Stomach smooth muscle (tissue), 2 donors: Measurements from ENCODE around the gene FANCI.
"Not testable (repeated sequence)": the region's sequence is repeated elsewhere in the genome, so short reads cannot be mapped to it uniquely, and the experiment has no call there.

Experiments
- H3K27ac ChIP-seq: one replicate; pipeline ENCODE4 v1.7.0; 2013; ENCODE audit warnings: mild to moderate bottlenecking, low read length, inconsistent platforms
- H3K27me3 ChIP-seq, 2 donors: one replicate each; pipeline ENCODE4 v1.7.0; 2013; ENCODE audit warnings: low read length in 2 of 2; ENCODE audit not compliant: insufficient read depth in 2 of 2, control insufficient read depth in 1 of 2
- H3K36me3 ChIP-seq, 2 donors: one replicate each; pipeline ENCODE4 v1.7.0; 2013; ENCODE audit warnings: low read length in 2 of 2; ENCODE audit not compliant: control insufficient read depth in 2 of 2, insufficient read depth in 2 of 2
- H3K4me1 ChIP-seq: one replicate; pipeline ENCODE4 v1.7.0; 2013; ENCODE audit warnings: low read length; ENCODE audit not compliant: control insufficient read depth, insufficient read depth
- H3K4me3 ChIP-seq, 2 donors: one replicate each; pipeline ENCODE4 v1.7.0; 2013; ENCODE audit warnings: low read length in 2 of 2
- H3K9ac ChIP-seq, 2 donors: one replicate each; pipeline ENCODE4 v1.7.0; 2013; ENCODE audit warnings: low read length in 2 of 2, mild to moderate bottlenecking in 1 of 2
- H3K9me3 ChIP-seq, 2 donors: one replicate each; pipeline ENCODE4 v1.7.0; 2013; ENCODE audit warnings: low read length in 2 of 2; ENCODE audit not compliant: control insufficient read depth in 2 of 2
- donor health status: healthy.
- donor health status: Pancreatic carcinoma.

Gene FANCI

GRCh38 chr15:89250142-89250541 lies 6.4 kb downstream of the FANCI start:
- H3K27ac ChIP-seq, H3K27me3 ChIP-seq, H3K9ac ChIP-seq, H3K36me3 ChIP-seq, H3K4me1 ChIP-seq, H3K4me3 ChIP-seq, H3K9me3 ChIP-seq: not testable (repeated sequence)

GRCh38 chr15:89277281-89277680 lies 33.5 kb downstream of the FANCI start:
- not testable (repeated sequence) for H3K27ac ChIP-seq, H3K9ac ChIP-seq, H3K9me3 ChIP-seq, H3K4me3 ChIP-seq, H3K27me3 ChIP-seq, H3K36me3 ChIP-seq, H3K4me1 ChIP-seq

GRCh38 chr15:89278307-89278706 lies 34.5 kb downstream of the FANCI start:
- Histone ChIP-seq H3K4me1 (no peaks in the 10 kb centered on the region), H3K9me3 (no peaks in the 10 kb centered on the region), H3K36me3 (no peaks in the 10 kb centered on the region), H3K27me3 (no peaks in the 10 kb centered on the region), H3K4me3 (no peak overlapping the region), H3K27ac (no peak overlapping the region), H3K9ac (no peak overlapping the region)

- Histone ChIP-seq H3K4me3 (no peak overlapping the region), H3K9me3 (no peaks in the 10 kb centered on the region), H3K9ac (no peak overlapping the region), H3K4me1 (no peaks in the 10 kb centered on the region), H3K36me3 (no peaks in the 10 kb centered on the region), H3K27ac (no peak overlapping the region), H3K27me3 (no peaks in the 10 kb centered on the region)
Observed at GRCh38 chr15:89282631-89283030, 38.9 kb downstream of the FANCI start.

GRCh38 chr15:89283201-89283600 lies 39.4 kb downstream of the FANCI start:
- Histone ChIP-seq H3K27me3 (no peaks in the 10 kb centered on the region), H3K4me3 (no peak overlapping the region), H3K9ac (no peak overlapping the region), H3K36me3 (no peaks in the 10 kb centered on the region), H3K27ac (no peak overlapping the region), H3K9me3 (no peaks in the 10 kb centered on the region), H3K4me1 (no peaks in the 10 kb centered on the region)

- Histone ChIP-seq H3K9me3 (no peaks in the 10 kb centered on the region), H3K4me3 (no peak overlapping the region), H3K36me3 (no peaks in the 10 kb centered on the region), H3K27me3 (no peaks in the 10 kb centered on the region), H3K27ac (no peak overlapping the region), H3K4me1 (no peaks in the 10 kb centered on the region), H3K9ac (no peak overlapping the region)
Observed at GRCh38 chr15:89291934-89292438, 48.2 kb downstream of the FANCI start.

- Histone ChIP-seq H3K27me3 (no peaks in the 10 kb centered on the region), H3K4me1 (no peaks in the 10 kb centered on the region), H3K4me3 (no peak overlapping the region), H3K9me3 (no peaks in the 10 kb centered on the region), H3K9ac (no peak overlapping the region), H3K27ac (no peak overlapping the region), H3K36me3 (no peaks in the 10 kb centered on the region)
Observed at GRCh38 chr15:89293012-89293411, 49.2 kb downstream of the FANCI start.

GRCh38 chr15:89299896-89300295 lies 56.1 kb downstream of the FANCI start:
- Histone ChIP-seq H3K36me3 (no peaks in the 10 kb centered on the region), H3K27me3 (no peaks in the 10 kb centered on the region), H3K9me3 (no peaks in the 10 kb centered on the region)

GRCh38 chr15:89301304-89302089 lies 57.7 kb downstream of the FANCI start:
- Histone ChIP-seq H3K9me3 (no peaks in the 10 kb centered on the region), H3K9ac (no peak overlapping the region), H3K27me3 (no peaks in the 10 kb centered on the region), H3K36me3 (no peaks in the 10 kb centered on the region), H3K4me1 (no peaks in the 10 kb centered on the region), H3K27ac (no peak overlapping the region), H3K4me3 (no peak overlapping the region)

More at GRCh38 chr15:89299896-89300295, 56.1 kb downstream of the FANCI start:
- no peak overlapping the region for H3K9ac ChIP-seq
- H3K27ac ChIP-seq: no peak overlapping the region
- H3K4me3 ChIP-seq: no peak overlapping the region
- no peaks in the 10 kb centered on the region for H3K4me1 ChIP-seq

GRCh38 chr15:89303986-89304385 lies 60.2 kb downstream of the FANCI start:
- H3K27me3 ChIP-seq: no peaks in the 10 kb centered on the region
- no peak overlapping the region for H3K9ac ChIP-seq
- no peak overlapping the region for H3K27ac ChIP-seq
- no peaks in the 10 kb centered on the region for H3K9me3 ChIP-seq
- H3K4me3 ChIP-seq: no peak overlapping the region
- no peaks in the 10 kb centered on the region for H3K36me3 ChIP-seq
- no peaks in the 10 kb centered on the region for H3K4me1 ChIP-seq

GRCh38 chr15:89305395-89305794 lies 61.6 kb downstream of the FANCI start:
- Histone ChIP-seq H3K4me1 (no peaks in the 10 kb centered on the region), H3K9me3 (no peaks in the 10 kb centered on the region), H3K4me3 (no peak overlapping the region), H3K36me3 (no peaks in the 10 kb centered on the region), H3K9ac (no peak overlapping the region), H3K27me3 (no peaks in the 10 kb centered on the region), H3K27ac (no peak overlapping the region)
